ENCODE data around the gene ECEL1.
"Not testable (repeated sequence)": the region's sequence is repeated elsewhere in the genome, so short reads cannot be mapped to it uniquely, and the experiment has no call there.

The ECEL1 gene, protein sequence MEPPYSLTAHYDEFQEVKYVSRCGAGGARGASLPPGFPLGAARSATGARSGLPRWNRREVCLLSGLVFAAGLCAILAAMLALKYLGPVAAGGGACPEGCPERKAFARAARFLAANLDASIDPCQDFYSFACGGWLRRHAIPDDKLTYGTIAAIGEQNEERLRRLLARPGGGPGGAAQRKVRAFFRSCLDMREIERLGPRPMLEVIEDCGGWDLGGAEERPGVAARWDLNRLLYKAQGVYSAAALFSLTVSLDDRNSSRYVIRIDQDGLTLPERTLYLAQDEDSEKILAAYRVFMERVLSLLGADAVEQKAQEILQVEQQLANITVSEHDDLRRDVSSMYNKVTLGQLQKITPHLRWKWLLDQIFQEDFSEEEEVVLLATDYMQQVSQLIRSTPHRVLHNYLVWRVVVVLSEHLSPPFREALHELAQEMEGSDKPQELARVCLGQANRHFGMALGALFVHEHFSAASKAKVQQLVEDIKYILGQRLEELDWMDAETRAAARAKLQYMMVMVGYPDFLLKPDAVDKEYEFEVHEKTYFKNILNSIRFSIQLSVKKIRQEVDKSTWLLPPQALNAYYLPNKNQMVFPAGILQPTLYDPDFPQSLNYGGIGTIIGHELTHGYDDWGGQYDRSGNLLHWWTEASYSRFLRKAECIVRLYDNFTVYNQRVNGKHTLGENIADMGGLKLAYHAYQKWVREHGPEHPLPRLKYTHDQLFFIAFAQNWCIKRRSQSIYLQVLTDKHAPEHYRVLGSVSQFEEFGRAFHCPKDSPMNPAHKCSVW

GRCh38 chr2:232487385-232488096 is at the start of gene ECEL1:
ECEL1 (minus strand) TSS chr2:232487834; CDS start chr2:232486653, 1,181 bp downstream.
- DNase-seq = peak; percentile 15

GRCh38 chr2:232537079-232537478 is 49.4 kb upstream of the ECEL1 start:
- no peak for DNase-seq

- DNase-seq = no peak
Measured at GRCh38 chr2:232535761-232536530, 48.3 kb upstream of the ECEL1 start.

GRCh38 chr2:232534940-232535651 is 47.5 kb upstream of the ECEL1 start:
- no peak for DNase-seq

DNA sequence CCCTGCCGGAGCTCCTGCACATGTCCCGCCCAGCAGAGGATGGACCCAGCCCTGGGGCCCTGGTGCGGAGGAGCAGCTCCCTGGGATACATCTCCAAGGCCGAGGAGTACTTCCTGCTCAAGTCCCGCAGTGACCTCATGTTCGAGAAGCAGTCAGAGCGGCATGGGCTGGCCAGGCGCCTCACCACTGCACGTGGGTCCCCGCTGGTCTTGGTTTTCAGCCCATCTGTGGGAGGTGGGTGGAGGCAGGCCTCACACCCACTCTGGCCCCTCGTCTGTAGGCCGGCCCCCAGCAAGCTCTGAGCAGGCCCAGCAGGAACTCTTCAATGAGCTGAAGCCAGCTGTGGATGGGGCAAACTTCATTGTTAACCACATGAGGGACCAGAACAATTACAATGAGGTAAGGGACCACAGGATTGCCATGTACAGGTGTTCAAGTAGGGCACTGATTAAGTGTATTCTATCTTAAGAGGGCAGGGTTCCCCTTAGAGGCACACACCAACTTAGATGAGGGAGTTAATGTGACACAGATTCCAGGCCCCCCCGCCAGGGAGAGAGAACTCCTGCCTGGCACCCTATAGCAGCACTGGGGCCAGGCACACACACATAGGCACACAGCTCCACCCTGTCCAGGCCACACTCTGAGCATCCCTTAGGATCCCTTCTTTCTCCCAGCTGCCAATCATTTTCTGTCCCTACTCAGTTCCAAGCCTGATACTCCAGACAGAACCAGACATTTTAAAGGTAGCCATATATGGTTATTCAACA is 46.5 kb upstream of the ECEL1 start:
- DNase-seq = no peak

DNA sequence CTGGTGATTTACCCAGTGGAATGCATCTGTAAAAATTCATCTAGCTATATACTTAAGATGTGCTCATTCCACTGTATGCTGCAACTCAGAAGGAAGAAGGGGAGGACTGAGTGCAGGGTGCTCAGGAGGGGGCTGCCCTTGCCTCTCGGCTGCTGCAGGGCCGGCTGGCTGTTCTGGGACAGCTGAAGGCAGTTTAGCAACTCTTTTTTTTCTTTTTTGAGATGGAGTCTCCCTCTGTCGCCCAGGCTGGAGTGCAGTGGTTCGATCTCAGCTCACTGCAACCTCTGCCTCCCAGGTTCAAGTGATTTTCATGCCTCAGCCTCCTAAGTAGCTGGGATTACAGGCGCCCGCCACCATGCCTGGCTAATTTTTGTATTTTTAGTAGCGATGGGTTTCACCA is 45.2 kb upstream of the ECEL1 start:
- DNase-seq = not testable (repeated sequence)

GRCh38 chr2:232532419-232532818 is 44.8 kb upstream of the ECEL1 start:
- DNase-seq = no peak

DNA sequence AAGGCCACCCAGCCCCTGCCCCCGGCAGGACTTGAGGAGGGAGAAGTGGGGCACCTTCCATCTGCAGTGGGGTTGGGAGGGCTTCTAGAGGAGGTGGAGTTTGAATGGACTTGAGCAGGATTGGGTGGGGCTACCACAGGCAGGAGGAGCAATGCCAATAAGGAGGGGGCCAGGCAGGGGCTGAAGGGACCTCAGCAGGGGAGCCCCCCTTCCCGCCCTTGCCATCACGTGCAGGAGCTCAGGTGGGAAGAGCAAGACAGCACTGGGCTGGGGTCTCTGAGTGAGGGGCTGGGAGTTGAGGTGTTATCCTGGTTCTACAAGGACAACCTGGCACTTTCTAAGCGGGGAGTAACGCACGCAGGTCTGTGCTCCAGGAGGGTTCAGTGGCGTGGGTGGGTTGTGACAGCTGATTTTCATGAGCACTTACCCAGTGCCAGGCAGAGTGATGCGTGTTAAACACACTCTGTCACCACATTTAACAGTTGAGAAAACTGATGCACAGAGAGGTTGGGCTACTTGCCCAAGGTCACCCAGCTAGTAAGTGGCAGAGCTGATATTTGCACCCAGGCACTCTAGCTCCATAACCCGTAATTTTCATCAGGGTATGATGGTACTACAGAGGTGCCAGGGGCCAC is 43.1 kb upstream of the ECEL1 start:
- DNase-seq = no peak

DNA sequence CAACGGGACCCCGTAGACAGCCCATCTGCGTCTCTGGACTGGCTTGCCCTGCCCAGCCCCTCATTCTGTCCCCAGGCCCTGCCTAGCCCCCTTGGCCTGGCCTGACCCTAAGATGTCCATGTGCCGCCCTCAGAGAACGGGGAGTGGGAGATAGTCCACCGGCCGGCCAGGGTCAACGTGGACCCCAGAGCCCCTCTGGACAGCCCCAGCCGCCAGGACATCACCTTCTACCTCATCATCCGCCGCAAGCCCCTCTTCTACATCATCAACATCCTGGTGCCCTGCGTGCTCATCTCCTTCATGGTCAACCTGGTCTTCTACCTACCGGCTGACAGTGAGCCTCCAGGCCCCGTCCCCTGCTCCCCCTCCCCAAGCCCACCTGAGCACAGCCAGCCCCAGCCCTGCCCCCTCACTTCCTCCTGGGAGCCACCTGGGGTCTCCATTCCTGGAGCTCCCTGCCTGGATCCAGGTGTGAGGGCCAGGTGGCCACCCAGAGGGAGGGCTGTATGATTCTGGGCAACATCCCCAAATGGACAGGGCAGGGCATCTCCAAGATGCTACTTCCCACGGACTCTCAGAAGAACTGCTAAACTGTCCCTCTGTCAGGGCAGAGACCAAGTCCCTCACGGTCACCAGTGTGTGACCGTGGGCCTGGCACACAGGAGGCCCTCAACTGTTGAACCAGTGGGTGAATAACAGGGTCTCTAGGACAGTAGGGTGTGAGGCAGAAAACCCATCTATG is 42.3 kb upstream of the ECEL1 start:
- DNase-seq = no peak

DNA sequence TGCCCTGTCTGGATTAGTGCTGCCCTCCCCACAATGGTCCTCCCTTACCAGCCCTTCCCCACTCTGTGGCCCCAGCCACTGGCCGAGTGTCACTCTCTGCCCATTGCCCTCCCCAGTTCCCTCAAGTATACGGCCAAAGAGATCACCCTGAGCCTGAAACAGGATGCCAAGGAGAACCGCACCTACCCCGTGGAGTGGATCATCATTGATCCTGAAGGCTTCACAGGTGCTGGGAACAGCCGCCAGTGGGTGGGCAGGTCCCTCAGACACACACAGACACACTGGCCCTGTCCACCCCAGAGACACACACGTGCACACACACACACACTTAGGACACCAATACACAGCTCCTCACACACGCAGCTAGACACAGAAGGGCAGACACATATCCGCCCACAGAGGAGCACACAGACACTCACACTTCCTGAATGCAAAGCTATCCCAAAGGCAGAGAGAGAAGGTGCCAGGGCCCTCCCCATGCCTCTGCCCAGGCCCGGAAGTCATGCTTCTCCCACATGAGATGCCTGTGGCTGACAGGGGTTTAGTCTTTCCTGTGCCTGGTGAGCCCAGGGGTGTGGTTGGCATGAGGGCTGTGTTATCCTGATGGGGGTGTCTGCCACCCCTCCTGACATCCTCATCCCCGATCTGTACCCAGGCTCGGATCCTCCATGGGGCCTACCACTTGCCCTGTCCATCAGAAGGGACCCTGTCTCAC is 41.3 kb upstream of the ECEL1 start:
- no peak for DNase-seq

DNA sequence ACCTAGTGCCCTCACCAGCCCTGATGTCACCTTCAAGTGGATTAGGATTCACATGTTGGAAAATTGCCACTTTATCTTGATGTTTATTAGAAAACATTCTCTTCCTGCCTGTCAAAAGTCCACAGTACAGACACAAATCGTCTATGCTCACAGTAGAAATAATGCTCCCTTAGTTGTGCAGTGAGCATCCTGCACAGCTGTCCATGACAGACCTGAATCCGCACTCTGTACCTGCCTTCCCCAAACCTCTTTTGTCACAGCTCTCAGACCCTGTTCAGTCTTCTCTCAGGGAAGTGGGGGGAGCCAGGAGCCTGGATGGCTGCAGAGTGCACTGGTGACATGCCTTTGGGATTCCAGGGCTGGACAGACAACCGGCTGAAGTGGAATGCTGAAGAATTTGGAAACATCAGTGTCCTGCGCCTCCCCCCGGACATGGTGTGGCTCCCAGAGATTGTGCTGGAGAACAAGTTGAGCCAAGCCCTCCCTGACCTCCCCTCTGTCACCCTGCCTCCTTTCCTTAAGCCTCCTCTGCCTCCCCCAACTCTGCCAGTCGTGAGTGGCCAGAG is 40.4 kb upstream of the ECEL1 start:
- no peak for DNase-seq

GRCh38 chr2:232526372-232526941 is 38.8 kb upstream of the ECEL1 start:
- no peak for DNase-seq

DNA sequence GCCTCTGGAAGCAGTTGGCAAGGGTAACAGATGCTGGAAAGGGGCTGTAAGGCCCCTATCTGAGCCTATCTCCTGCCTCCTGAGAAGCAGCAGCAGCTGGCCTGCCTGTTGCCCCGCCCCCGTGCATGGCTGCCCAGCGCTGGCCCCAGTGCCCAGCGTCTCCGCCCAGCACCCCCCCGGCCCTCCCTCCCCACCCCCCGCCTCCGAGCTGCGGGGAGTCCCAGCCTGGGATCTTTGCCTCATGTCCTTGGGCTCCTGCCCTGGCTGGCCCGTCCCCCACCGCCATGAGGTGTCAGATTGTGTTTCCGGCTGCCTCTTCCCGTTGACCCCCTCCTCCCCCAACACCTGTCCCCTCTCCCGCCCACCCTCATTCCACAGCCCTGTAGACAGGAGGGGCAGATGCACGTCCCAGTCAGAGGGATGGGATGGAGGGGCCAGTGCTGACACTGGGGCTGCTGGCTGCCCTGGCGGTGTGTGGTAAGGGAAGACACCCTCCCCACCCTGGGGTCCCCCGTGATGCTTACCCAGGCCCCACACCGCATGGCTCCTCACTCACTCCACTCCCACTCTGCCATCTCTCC is 38.2 kb upstream of the ECEL1 start, which contains the start of gene CHRND:
TSS of gene CHRND (plus strand) at position 370 of the 581 bp plus-strand sequence. CDS start at position 426, 56 bp downstream.
- DNase-seq = peak; percentile 17

DNA sequence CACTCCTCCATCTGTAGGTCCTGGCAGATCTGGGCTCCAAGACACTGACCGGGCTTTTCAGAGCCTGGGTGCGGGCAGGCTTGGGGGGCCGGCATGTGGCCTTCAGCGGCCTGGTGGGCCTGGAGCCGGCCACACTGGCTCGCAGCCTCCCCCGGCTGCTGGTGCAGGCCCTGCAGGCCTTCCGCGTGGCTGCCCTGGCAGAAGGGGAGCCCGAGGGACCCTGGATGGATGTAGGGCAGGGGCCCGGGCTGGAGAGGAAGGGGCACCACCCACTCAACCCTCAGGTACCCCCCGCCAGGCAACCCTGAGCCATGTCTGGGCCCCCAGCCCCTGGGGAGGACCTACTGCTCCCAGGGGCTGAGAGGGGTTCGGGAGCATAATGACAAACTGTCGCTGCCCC is 37.6 kb upstream of the ECEL1 start:
- no peak for DNase-seq

GRCh38 chr2:232524771-232525170 is 37.1 kb upstream of the ECEL1 start:
- no peak for DNase-seq

GRCh38 chr2:232523682-232524597 is 36.3 kb upstream of the ECEL1 start:
- DNase-seq = peak; percentile 26

GRCh38 chr2:232523402-232523681 is 35.7 kb upstream of the ECEL1 start:
- DNase-seq = no peak

Data from NCI-H345 (cell line).